KBM-7 (cell line): ENCODE measurements around the gene ASCL4.
"Not testable (repeated sequence)": the region's sequence is repeated elsewhere in the genome, so short reads cannot be mapped to it uniquely, and the experiment has no call there.

Experiments used
- DNase-seq: peaks from one replicate; pipeline ENCODE4 v3.0.0-alpha.2; 2015
- in situ Hi-C: fragments of 300-500 bp; cut with MboI; formaldehyde crosslinking; loops from 2 replicates; pipeline ENCODE4 v1.14.3; 2020; ENCODE audit warnings: low sequenced_read_pairs, low pct_unique_long_range_greater_than_20kb, mixed read lengths

The ASCL4 gene, protein sequence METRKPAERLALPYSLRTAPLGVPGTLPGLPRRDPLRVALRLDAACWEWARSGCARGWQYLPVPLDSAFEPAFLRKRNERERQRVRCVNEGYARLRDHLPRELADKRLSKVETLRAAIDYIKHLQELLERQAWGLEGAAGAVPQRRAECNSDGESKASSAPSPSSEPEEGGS

DNA sequence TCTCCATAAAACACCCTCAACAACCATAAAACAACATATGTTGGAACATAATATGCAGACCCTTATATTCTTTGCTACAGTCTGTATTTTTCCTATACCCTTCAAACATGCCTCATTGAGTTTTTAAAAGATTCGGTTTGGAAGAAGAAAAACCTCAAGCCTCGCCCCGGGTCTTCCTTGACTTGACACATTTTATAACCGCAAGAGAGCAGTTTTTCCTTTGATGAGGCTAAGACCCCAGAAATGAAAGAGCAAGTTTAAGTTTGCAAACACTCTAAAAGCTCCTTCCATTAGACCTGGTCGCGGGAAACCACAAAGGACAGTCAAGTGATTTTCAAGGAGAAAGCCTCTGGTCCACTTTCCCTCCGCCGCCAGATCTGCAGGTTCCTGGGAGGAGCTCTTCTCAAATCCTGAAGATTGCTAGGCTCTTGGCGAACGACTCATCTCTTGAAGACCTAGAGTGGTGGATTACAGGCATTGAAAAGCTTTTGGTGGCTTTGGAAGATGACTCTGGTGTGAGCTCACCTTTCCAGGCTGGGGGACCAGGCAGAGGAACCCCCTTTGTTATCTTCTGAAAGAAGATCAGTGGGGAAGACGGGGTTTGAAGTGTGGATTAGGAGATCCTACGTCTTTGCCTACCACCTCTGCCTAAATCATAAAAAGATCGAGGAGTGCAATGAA, at the start of gene ASCL4:
TSS of gene ASCL4 (plus strand) at position 356 of the 681 bp plus-strand sequence. CDS start 515 bp downstream, outside the sequence.
- in situ Hi-C loops = loop anchor here (25.0 kb wide), 1 partner anchor 113 kb away; no protein-coding TSS in a partner anchor
- no peak for DNase-seq

DNA sequence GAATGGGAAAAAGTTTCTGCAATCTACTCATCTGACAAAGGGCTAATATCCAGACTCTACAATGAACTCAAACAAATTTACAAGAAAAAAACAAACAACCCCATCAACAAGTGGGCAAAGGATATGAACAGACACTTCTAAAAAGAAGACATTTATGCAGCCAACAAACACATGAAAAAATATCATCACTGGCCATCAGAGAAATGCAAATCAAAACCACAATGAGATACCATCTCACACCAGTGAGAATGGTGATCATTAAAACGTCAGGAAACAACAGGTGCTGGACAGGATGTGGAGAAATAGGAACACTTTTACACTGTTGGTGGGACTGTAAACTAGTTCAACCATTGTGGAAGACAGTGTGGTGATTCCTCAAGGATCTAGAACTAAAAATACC, 47.2 kb upstream of the ASCL4 start:
- in situ Hi-C loops, DNase-seq: not testable (repeated sequence)

DNA sequence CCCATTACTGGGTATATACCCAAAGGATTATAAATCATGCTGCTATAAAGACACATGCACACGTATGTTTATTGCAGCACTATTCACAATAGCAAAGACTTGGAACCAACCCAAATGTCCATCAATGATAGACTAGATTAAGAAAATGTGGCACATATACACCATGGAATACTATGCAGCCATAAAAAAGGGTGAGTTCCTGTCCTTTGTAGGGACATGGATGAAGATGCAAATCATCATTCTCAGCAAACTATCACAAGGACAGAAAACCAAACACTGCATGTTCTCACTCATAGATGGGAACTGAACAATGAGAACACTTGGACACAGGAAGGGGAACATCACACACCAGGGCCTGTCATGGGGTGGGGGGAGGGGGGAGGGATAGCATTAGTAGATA, 46.8 kb upstream of the ASCL4 start:
- in situ Hi-C loops, DNase-seq: not testable (repeated sequence)

DNA sequence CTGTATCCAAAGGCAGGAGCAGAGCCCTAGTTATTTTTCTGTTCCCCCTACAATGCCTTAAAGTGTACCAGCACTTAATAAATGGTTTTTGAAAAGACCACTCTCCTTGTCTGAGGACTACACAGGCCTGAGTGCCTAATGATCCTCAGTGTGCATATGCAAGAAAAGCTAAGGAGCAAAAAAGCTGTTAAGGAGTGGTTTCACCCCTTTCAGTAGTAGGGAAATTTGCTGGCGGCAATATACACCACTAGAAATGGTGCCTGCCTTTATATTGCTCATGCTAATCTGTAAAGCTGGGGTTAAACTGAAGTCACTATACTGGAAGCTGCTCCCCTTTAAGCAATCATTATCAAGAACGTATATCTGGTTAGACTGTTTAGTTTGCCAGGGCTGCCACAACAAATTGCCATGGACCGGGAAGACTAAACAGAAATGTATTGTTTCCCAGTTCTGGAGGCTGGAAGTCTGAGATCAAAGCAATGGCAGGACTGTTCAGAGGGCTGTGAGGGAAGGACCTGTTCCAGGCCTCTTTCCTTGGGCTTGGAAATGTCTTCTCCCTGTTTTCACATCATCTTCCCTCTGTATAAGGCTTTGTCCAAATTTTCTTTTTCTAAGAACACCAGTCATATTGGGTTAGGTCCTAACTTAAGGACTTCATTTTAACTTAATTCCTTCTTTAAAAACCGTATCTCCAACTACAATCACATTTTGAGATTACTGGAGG, 43.7 kb upstream of the ASCL4 start:
- no peak for DNase-seq
- in situ Hi-C loops = no loop called here

DNA sequence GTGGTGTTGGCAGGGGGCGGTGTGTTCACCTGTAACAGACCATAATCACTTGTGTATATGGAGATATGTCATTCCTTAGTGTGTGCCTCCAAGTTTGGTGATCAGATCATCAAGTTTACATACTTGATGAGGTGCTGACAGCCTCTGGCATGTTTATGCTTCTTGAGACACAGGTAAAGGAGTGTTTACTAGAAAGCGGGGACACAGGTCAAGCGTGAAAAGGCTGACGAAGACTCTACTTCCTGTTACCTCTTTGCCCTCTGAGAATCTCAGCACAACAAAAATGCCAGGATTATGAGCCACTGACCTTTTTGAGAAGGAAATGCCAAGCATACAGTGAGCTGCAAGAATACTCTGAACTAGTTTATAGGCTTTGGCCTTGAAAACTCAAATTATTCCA, 43.1 kb upstream of the ASCL4 start:
- DNase-seq = no peak
- in situ Hi-C loops = no loop called here

DNA sequence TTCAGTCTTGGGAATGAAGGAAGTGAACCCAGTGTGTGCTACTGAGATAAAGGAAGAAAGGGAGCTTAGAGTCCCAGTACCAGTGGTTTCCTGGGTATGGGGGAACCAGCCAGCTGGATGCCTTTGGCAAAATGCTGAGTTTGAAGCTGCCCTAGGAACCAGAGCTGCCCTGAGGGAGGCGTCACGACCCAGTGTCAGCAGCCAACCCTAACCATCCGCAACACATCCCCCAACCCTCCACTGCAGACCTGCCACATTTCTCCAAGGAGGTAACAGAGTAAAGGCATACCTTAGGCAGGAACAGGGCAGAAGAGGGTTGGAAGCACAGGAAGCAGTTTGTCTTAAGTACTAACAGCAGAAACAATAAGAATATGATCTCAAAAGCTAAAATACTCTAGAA, 42.1 kb upstream of the ASCL4 start:
- peak; percentile 5 for DNase-seq
- in situ Hi-C loops = no loop called here

DNA sequence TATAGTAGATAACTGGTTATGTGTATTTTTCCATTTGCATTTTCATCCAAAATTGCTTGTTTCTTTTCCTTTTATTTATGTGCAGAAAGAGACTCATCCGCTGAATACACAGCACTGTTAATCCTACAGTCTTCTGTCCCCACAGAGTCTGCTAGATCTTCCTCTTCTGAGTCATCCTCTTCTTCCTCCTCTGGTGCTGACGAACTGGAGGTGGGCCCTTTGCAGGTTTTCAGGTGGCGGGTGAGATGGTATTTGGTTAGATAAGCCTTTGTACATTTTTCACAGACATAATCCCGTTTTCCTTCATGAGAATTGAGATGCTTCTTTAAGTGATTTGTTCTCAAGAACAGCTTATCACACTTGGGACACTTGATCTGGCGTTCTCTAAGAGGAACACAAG, 40.4 kb upstream of the ASCL4 start:
- in situ Hi-C loops = no loop called here
- no peak for DNase-seq

DNA sequence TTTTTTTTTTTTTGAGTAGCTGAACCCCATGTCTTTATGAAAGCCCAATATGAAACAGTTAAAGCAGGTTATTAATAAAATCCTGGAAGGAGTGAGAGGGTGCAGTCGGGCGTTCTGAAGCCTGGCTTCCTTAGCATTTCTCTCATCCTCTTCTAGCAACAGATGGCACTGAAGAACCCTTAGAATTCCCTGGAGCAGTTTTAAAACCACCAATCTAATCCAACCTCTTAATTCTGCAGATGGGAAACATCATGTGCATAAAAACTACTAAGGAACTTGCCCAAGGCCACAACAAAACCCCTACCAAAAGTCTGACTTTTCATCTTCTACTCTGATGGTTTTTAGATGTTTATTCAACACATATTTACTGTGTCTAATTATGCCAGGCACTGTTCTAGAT, 38.7 kb upstream of the ASCL4 start:
- no peak for DNase-seq
- in situ Hi-C loops = no loop called here

DNA sequence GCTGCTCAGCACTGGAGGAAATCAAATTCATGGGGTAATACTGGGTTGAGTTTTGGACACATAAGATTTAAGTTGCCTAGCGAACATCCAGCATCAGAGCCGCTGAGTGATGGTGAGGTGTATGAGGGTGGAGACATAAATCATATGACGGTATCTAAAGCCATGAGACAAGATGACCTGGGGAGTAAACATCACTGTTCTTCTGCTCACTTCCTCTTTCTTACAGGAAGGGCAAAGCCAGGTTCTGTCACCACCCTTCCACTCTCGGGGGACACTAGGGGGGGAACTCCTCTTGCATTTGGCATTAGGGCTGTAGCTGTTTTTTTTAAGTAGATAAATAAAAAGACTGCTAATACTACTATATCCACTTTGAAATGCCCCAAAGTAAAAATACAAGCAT, 37.6 kb upstream of the ASCL4 start:
- DNase-seq = peak; percentile 60
- in situ Hi-C loops = no loop called here

DNA sequence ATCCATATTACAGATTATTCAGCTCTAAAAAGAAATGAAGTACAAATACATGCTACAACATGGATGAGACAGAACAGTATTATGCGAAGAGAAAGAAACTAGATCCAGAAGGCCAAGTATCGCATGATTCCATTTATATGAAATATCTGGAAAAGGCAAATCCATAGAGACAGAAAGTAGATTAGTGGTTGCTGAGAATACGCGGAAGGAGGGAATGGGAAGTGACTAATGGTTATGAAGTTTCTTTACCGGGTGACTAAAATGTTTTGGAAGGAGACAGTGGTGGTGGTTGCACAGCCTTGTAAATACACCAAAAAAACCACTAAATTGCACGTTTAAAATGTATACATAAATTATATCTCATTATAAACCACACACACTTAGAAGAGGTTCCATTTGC, 26.0 kb upstream of the ASCL4 start:
- in situ Hi-C loops = no loop called here
- peak; percentile 5 for DNase-seq

DNA sequence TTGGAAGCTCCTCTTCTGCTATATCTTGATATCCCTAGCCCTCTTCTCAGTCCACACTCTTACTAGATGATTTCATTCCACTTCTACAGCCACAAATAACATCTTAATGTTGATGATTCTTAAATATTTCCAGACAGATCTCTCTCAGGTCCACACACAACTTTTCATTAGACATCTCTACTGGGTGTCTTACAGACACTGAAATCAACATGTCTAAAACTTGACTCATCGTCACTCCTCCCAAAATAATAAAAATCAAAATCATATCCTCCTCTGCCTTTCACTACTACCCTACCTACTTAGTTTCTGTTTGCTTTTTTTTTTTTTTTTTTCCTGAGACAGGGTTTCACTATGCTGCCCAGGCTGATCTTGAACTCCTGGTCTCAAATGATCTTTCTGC, 25.4 kb upstream of the ASCL4 start:
- in situ Hi-C loops = no loop called here
- no peak for DNase-seq

DNA sequence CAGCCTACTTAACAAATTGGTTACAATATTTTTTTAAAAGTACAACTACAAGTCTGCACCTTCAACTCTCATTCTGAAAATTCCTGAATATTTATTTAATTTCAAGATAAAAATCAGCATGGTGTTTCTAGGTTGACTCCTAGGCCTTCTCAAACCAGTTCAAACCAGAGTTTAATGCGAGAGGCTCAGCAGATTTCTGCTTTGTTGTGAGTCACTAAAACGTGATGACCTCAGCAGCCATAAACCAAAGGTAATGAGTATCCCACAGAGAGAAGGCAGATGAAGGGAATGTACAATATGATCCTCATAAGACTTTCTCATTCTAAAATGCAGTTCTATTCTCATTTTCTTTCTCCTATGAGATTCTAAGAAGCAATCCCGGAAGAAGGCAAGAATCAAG, 15.1 kb upstream of the ASCL4 start:
- DNase-seq = peak; percentile 48
- in situ Hi-C loops = loop anchor here (25.0 kb wide), 1 partner anchor 128 kb away; no protein-coding TSS in a partner anchor

DNA sequence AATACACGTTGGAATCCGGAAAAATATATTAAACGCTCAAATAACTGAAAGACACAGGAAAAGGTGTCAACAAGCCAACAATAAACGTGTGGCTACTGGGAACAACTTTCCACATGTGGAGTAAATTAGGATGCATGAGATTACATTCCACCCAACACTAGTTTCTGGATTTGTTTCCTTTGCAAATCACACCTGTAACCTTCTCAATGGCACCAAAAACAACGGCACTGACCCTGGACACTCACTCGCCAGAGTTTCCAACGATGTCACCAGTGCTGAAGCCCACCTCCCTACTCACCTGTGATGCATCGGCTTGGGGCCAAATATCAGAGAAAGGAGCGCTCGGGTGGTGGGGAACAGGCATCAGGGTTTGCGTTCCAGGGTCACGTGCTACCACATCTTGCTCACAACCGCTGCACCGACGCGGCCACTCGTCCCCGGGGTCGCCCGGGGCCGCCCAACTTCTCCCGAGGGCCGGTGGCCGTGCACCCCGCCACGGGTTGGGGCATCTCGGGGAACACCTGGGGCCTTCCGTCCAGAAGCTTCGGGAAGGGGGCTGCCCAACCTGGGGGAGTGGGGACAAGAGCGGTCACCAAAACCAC, 14.2 kb upstream of the ASCL4 start:
- in situ Hi-C loops = loop anchor here (25.0 kb wide), 1 partner anchor 127 kb away; no protein-coding TSS in a partner anchor
- DNase-seq = peak; percentile 39

DNA sequence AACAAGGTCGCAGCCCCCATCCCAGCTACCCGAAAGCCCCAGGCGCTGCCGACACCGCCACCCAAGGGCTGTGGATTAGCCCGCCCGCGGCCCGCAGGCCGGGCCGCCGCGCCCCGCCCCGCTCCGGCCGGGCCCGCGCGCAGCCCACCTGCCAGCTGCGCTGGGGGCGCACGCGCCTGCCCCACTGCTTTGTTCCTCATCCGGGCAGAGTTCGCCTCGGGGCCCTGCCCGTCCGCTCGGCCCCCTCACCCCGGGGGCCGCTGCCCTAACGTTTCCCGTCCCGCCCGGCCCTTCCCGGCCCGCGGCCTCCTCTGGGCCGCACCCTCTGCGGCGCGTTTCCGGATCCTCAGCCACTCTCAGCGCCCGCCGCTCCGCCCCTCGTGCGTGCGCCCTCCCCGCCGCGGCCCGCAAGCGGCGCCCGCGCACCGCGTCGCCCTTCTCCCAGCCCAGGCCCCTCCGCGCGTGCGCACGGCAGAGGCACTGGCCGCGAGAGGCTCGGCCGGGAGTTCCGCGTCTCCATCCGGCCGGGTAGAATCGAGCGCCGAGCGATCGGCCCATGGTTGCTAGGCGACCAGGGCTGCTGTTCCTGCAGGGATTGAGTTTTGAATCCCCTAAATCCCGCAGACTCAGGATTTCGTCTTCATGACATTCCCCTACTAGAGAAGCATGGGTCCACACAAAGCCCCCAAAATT, 13.5 kb upstream of the ASCL4 start, which contains the start of gene PRDM4:
TSS of gene PRDM4 (minus strand) at position 329 of the 693 bp plus-strand sequence. CDS start 622 bp downstream, outside the sequence.
- in situ Hi-C loops = loop anchor here (25.0 kb wide), 1 partner anchor 126 kb away; no protein-coding TSS in a partner anchor
- DNase-seq = peak; percentile 95

DNA sequence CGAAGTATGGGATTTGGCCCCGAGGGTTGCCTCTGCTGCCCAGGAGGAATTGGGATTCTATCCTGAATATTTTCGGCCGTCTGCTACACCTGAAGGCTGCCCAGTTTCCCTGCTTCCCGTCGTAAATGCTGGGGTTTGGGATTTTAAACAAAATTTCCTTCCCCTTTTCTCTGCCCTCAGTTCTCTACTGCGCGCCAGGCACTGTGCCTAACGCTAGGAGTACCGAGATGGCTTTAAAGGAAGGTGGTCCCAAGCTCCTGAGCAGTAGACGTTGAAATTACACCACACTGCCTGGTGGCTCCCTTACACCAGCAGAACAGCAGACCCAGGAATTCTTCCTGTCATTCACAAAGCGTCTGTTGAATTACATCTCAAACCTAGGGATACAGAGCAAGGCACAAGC, 13.0 kb upstream of the ASCL4 start:
- in situ Hi-C loops = loop anchor here (25.0 kb wide), 1 partner anchor 126 kb away; no protein-coding TSS in a partner anchor
- DNase-seq = no peak

DNA sequence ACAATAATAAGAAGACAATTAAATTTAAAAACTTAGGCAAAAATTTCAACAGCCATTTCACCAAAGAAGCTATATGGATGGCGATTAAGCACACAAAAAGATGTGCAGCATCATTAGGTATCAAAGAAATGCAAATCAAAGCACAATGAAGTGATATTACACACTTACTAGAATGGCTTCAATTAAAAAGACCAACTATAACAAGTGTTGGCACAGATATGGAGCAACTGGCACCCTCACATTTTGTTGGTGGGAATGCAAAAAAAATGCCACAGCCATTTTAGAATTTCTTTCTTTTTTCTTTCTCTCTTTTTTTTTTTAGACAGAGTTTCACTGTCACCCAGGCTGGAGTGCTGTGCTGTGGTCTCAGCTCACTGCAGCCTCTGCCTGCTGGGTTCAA, 11.6 kb upstream of the ASCL4 start:
- in situ Hi-C loops = loop anchor here (25.0 kb wide), 1 partner anchor 124 kb away; no protein-coding TSS in a partner anchor
- no peak for DNase-seq

DNA sequence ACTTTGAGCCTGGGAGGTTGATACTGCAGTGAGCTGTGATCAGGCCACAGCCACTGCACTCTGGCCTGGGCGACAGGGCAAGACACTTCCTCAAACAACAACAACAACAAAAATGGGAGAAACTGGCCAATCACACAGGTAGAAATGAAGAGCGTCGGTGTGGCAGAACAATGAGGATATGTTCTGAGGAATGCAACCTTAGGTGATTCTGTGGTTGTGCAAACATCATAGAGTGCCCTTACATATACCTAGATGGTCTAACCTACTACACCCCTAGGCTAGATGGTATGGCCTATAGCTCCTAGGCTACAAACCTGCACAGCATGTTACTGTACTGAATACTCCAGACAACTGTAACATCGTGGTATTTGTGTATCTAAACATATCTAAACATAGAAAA, 9.9 kb upstream of the ASCL4 start:
- in situ Hi-C loops = loop anchor here (25.0 kb wide), 1 partner anchor 123 kb away; no protein-coding TSS in a partner anchor

DNA sequence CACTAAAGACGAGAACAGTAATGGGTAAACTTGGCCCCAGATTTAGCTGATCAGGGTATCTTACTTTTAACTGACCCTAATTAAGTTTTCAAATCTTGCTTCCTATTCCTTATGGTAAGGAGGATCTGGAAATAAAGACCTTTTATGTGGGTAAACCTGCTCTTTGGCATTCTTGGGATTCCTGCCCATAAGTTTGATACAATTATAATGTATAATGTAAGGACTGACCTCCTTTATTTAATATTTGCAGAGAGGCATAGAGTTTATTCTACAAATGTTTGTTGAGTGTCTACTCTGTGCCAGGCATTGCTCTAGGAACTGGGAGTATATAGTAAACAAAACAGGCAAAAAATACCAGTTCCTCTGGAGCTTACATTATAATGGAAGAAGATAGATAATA, 9.2 kb upstream of the ASCL4 start:
- in situ Hi-C loops = loop anchor here (25.0 kb wide), 1 partner anchor 122 kb away; no protein-coding TSS in a partner anchor
- DNase-seq = no peak

More for the DNA sequence above, 9.9 kb upstream of the ASCL4 start:
- DNase-seq = no peak

DNA sequence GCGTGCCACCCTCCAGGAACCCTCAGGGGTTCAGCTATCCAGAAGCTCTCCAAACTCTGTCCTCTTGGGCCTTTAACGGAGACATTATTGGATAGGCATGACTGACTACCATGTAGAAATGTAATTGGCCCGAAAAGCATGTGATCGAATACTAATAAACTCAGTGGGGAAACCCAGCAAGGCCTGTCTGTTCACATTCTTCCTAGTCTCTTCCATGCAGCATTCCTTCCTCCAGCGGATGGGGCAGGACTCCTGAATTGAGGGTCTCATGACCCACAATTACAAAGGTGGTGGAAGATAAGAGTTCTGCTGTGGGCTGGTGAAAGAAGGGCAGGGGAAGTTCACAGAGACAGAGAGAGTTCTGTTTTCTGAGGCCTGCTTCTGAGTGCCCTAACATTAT, 7.0 kb upstream of the ASCL4 start:
- in situ Hi-C loops = loop anchor here (25.0 kb wide), 1 partner anchor 120 kb away; no protein-coding TSS in a partner anchor
- DNase-seq = no peak
